Keratinocyte (primary cell): ENCODE measurements around the gene TTF1. TPM values are rescaled to one million over a fixed set of nuclear protein-coding genes. Genes with fewer than 3 reads are reported as not detected.

Experiments
- DNase-seq: peaks from one replicate; pipeline ENCODE4 v3.0.0-alpha.2; 2011; ENCODE audit warnings: low read depth, missing footprints, low spot score
- FAIRE-seq: peaks from 2 replicates; lab custom pipeline; 2011; peaks lifted over from hg19 to GRCh38; lab: Jason Lieb, UNC
- H2AFZ ChIP-seq: 2 replicates; pipeline ENCODE4 v1.6.0; 2012; ENCODE audit warnings: low read length, control low read depth, inconsistent platforms; ENCODE audit not compliant: control insufficient read depth
- H3K27ac ChIP-seq: 2 replicates; pipeline ENCODE4 v1.5.1; 2011; ENCODE audit warnings: low read length; ENCODE audit not compliant: control insufficient read depth, insufficient read depth
- H3K27me3 ChIP-seq: 3 replicates; pipeline ENCODE4 v1.6.0; 2011; ENCODE audit warnings: low read length; ENCODE audit not compliant: control insufficient read depth, insufficient read depth; ENCODE audit errors: extremely low read depth
- H3K36me3 ChIP-seq, 2 experiments: 2 replicates in 1 of 2; 3 replicates in 1 of 2; pipeline ENCODE4 v1.5.1; 2011; ENCODE audit warnings: low read length in 2 of 2, mild to moderate bottlenecking in 1 of 2; ENCODE audit not compliant: control insufficient read depth in 2 of 2, insufficient read depth in 2 of 2; ENCODE audit errors: extremely low read depth in 1 of 2
- H3K4me1 ChIP-seq: 3 replicates; pipeline ENCODE4 v1.5.1; 2011; ENCODE audit warnings: low read length; ENCODE audit not compliant: control insufficient read depth, insufficient read depth; ENCODE audit errors: extremely low read depth
- H3K4me2 ChIP-seq: 3 replicates; pipeline ENCODE4 v1.6.0; 2011; ENCODE audit warnings: low read depth, low read length; ENCODE audit not compliant: control insufficient read depth, insufficient read depth; ENCODE audit errors: extremely low read depth
- H3K4me3 ChIP-seq, 3 experiments: fragments of 200-600 bp in 1 of 3; sonication (generic) in 1 of 3; 2 replicates in 2 of 3; 3 replicates in 1 of 3; pipeline ENCODE4 v1.5.1; 2011 to 2016; ENCODE audit warnings: low read length in 3 of 3, mild to moderate bottlenecking in 3 of 3, control low read depth in 2 of 3, inconsistent platforms in 1 of 3, low read depth in 1 of 3, mixed read lengths in 1 of 3, mixed run types in 1 of 3, moderate library complexity in 1 of 3; ENCODE audit not compliant: control insufficient read depth in 2 of 3, insufficient read depth in 2 of 3; ENCODE audit errors: extremely low read depth in 1 of 3
- H3K79me2 ChIP-seq: 2 replicates; pipeline ENCODE4 v1.6.0; 2012; ENCODE audit warnings: low read length; ENCODE audit not compliant: control insufficient read depth, insufficient read depth
- H3K9ac ChIP-seq: 3 replicates; pipeline ENCODE4 v1.6.0; 2011; ENCODE audit warnings: low read length; ENCODE audit not compliant: control insufficient read depth, insufficient read depth; ENCODE audit errors: extremely low read depth
- H3K9me1 ChIP-seq: 3 replicates; pipeline ENCODE4 v1.6.0; 2011; ENCODE audit warnings: low read length; ENCODE audit not compliant: control insufficient read depth, insufficient read depth; ENCODE audit errors: extremely low read depth
- H3K9me3 ChIP-seq: 2 replicates; pipeline ENCODE4 v1.5.1; 2012; ENCODE audit warnings: low read depth, low read length; ENCODE audit not compliant: control insufficient read depth
- H4K20me1 ChIP-seq: 3 replicates; pipeline ENCODE4 v1.6.0; 2011; ENCODE audit warnings: low read length; ENCODE audit not compliant: control insufficient read depth, insufficient read depth; ENCODE audit errors: extremely low read depth
- EZH2 ChIP-seq: IDR thresholded peaks from one replicate; pipeline ENCODE4 v1.6.1; 2012; ENCODE audit warnings: inconsistent platforms, mild to moderate bottlenecking, low read length, moderate library complexity
- dilution Hi-C: fragments of 300-500 bp; cut with MboI; formaldehyde crosslinking; loops from one replicate; pipeline ENCODE4 v1.7.0; 2020; ENCODE audit warnings: low sequenced_read_pairs; ENCODE audit not compliant: extremely low pct_ligation_motif_present
- polyA plus RNA-seq, 5 experiments: library from polyadenylated mRNA; depleted of rRNA in 3 of 5; stranded (reverse) in 3 of 5; stranded (forward) in 1 of 5; unstranded in 1 of 5; fragments of >200 nt; gene quantifications; 1 replicate in 1 of 5; 2 replicates in 3 of 5; 3 replicates in 1 of 5; pipeline versions ENCODE4 v1.2.1 to v1.2.3, GENCODE V29; 2011 to 2012; ENCODE audit warnings: missing spikeins in 2 of 5, low read depth in 1 of 5, low replicate concordance in 1 of 5
- TF ChIP-seq, protein P1 (sequence below), 3 experiments: IDR thresholded peaks in 1 of 3; conservative IDR thresholded peaks in 1 of 3; optimal IDR thresholded peaks in 1 of 3; 2 replicates in 2 of 3; 3 replicates in 1 of 3; pipeline versions ENCODE3 to v1.5.1; 2011; ENCODE audit warnings: low read length in 3 of 3, mild to moderate bottlenecking in 3 of 3, moderate library complexity in 2 of 3, control low read depth in 1 of 3, inconsistent platforms in 1 of 3; ENCODE audit not compliant: insufficient read depth in 2 of 3; ENCODE audit errors: extremely low read depth in 1 of 3

The TTF1 gene
- polyA plus RNA-seq, 1 donor (not counting 4 experiments of a cell fraction or from before 2014, with no cell fraction given) = 7.2 TPM

DNA sequence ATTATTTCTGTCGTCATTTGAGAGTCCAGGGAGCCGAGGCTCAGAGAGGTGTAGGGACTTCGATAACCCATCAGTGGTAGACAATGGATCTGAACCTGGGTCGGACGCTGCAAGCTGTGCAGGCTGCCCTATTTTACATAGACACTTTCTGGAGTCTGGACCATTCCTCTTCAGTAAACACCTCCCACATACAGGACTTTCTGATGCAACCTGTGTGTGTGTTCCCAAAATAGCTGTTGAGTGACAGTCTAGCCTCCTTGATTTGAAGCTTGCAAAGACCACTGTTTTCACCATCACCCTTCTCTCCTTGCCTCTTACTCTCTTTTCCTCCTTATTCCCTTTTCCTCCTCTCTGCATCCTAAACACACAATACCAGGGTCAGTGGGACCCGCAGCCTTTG is 34.1 kb upstream of the TTF1 start:
- TF ChIP-seq, protein P1, sequence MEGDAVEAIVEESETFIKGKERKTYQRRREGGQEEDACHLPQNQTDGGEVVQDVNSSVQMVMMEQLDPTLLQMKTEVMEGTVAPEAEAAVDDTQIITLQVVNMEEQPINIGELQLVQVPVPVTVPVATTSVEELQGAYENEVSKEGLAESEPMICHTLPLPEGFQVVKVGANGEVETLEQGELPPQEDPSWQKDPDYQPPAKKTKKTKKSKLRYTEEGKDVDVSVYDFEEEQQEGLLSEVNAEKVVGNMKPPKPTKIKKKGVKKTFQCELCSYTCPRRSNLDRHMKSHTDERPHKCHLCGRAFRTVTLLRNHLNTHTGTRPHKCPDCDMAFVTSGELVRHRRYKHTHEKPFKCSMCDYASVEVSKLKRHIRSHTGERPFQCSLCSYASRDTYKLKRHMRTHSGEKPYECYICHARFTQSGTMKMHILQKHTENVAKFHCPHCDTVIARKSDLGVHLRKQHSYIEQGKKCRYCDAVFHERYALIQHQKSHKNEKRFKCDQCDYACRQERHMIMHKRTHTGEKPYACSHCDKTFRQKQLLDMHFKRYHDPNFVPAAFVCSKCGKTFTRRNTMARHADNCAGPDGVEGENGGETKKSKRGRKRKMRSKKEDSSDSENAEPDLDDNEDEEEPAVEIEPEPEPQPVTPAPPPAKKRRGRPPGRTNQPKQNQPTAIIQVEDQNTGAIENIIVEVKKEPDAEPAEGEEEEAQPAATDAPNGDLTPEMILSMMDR (optimal IDR thresholded peaks at IDR 0.05 in 1 of 3, IDR thresholded peaks at IDR 0.05 in 1 of 3, conservative IDR thresholded peaks at IDR 0.05 in 1 of 3; ENCODE audit: extremely low read depth in 1 of 3, insufficient read depth in 2 of 3, low read length in 3 of 3) = no peak
- TF ChIP-seq EZH2 = no peak
- H2AFZ ChIP-seq = no peak overlapping the region
- H3K4me1 ChIP-seq = no peaks in the 10 kb centered on the region
- no peaks in the 10 kb centered on the region for H3K9me3 ChIP-seq
- H4K20me1 ChIP-seq = no peaks in the 10 kb centered on the region
- peaks cover 16% of the 10 kb centered on the region for H3K27me3 ChIP-seq
- no peak overlapping the region for H3K4me2 ChIP-seq
- no peak for DNase-seq
- no peaks in the 10 kb centered on the region for H3K36me3 ChIP-seq
- no peak overlapping the region for H3K4me3 ChIP-seq
- no peaks in the 10 kb centered on the region for H3K79me2 ChIP-seq
- no peak overlapping the region for H3K9ac ChIP-seq
- FAIRE-seq = no peak
- H3K9me1 ChIP-seq = no peaks in the 10 kb centered on the region
- dilution Hi-C loops = no loop called here
- no peak overlapping the region for H3K27ac ChIP-seq

- H3K4me3 ChIP-seq = no peak overlapping the region
- no peaks in the 10 kb centered on the region for H3K79me2 ChIP-seq
- DNase-seq (no peak), FAIRE-seq (no peak)
- peaks cover 12% of the 10 kb centered on the region for H3K27me3 ChIP-seq
- H2AFZ ChIP-seq = no peak overlapping the region
- dilution Hi-C loops = no loop called here
- no peaks in the 10 kb centered on the region for H4K20me1 ChIP-seq
- no peaks in the 10 kb centered on the region for H3K9me3 ChIP-seq
- H3K27ac ChIP-seq = no peak overlapping the region
- no peak overlapping the region for H3K9ac ChIP-seq
- no peak for TF ChIP-seq EZH2
- TF ChIP-seq, protein P1 (optimal IDR thresholded peaks at IDR 0.05 in 1 of 3, IDR thresholded peaks at IDR 0.05 in 1 of 3, conservative IDR thresholded peaks at IDR 0.05 in 1 of 3; ENCODE audit: extremely low read depth in 1 of 3, insufficient read depth in 2 of 3, low read length in 3 of 3) = no peak
- no peaks in the 10 kb centered on the region for H3K4me1 ChIP-seq
- H3K9me1 ChIP-seq = no peaks in the 10 kb centered on the region
- H3K4me2 ChIP-seq = no peak overlapping the region
- no peaks in the 10 kb centered on the region for H3K36me3 ChIP-seq
These were observed 32.5 kb upstream of the TTF1 start for GRCh38 chr9:132439153-132439552.
